ENCODE measurements around the gene RASSF8.
"Not testable (repeated sequence)": the region's sequence is repeated elsewhere in the genome, so short reads cannot be mapped to it uniquely, and the experiment has no call there.

RASSF8 gene

DNA sequence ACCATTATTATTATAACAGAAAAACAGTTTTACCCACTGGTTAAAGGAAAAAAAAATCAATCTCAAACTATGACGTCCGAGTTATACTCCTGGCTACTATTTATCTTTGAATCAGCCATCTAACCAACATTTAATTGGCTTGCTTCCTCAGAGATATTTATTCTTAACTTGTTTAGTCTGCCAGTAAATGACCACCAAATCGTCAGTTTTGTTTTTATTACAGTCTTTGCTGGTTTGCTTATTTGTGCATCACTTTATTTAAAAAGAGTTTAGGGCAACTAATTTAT, 71.2 kb downstream of the RASSF8 start:
- DNase-seq (ENCODE audit: low spot score), result no peak

DNA sequence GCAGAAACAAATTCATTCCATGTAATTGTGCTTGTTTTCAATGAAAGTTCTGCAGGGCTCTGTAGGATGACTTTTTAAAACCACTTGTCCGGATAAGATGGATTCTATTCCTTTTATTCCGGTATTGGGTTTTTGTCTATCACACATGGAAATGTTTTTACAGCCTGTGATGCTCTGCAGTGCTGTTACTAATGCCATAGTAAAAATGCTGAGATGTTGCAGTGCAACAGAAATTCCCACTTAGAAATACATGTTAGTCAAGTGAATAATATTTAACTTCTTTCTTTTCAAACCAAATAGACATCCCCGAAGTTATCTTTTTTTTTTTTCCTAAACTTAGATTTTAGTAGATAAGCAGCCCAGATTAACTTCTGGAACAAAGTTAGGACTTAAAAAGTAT, 71.9 kb downstream of the RASSF8 start:
- no peak for DNase-seq (ENCODE audit: low spot score)

DNA sequence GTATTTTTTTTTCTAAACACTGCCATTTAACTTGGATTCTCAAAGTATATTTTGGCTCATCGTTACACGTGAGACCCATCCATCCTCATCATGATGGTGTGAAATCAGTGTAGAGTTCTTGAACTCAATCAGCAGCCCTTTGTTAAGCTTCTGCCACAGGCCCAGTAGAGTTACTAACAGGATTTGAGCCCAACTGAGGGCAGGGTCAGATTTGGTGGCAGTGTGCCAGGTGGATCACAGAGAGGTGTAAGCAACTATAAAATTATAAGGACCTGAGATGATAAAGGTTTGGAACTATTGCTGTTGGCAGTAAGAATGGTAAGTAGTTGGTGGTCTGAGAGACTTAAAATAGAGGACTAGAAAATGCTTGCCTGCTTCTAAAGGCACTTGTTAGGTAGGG, 72.8 kb downstream of the RASSF8 start:
- no peak for DNase-seq (ENCODE audit: low spot score)

DNA sequence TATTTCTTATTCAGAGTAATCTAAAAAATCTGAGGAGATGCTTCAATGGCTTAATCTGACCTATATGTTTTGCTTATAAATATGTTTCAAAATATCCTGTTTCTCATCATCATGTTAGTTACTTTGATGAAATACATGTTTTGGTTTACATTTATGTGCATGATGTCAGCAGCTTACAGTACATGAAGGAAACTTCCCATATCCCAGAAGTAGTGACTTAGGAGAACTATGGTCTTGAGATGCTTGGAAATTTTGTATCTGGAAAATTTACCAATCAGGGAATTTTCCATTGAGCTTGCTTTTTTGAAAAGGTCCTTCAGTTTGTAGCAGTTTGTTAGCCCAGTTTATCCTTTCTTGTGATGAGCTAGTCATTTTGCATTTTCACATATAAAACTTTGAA, 73.3 kb downstream of the RASSF8 start:
- no peak for DNase-seq (ENCODE audit: low spot score)

DNA sequence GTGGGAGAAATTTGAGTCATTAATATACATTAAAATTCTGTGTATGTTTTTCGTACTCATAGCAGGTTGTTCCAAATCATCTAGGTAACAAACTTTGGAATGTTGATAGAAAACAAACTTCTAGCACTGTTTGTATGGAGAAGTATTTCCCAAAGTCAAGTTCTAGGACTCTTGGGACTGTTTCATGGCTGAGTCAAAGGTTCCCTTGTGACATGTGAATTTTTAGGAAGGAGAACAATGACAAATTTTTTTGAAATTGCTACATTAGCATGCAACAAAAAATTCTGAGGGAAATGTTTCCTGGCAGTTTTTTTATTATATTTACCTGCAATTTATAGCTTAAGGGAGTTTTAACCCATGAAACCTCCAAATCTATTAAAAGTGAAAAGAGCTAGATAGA, 73.8 kb downstream of the RASSF8 start:
- DNase-seq (ENCODE audit: low spot score), result no peak

DNA sequence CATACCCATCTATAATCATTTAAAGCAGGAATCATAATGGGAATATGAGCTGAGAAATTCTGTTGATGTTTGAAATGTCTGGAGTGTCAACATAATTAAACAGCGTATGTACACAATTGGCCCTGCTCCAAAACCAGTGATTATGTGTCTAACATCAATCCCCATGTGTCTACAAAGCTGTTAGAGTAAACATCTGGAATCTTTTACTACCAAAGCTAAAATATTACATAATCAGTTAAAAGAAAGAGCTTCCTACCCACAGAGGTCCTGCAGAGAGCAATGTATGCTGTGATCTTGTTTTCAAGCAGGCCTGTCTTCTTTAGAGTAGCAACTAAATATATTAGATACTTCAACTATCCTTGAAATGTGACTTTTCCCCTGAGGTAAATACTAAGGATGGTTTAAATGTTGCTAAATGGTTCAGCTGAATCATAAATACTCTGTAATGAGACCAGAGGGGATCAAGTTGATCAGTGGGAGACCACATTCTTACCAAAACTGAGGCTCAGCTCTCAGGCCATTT, 74.3 kb downstream of the RASSF8 start:
- DNase-seq (ENCODE audit: low spot score), result peak; percentile 33

DNA sequence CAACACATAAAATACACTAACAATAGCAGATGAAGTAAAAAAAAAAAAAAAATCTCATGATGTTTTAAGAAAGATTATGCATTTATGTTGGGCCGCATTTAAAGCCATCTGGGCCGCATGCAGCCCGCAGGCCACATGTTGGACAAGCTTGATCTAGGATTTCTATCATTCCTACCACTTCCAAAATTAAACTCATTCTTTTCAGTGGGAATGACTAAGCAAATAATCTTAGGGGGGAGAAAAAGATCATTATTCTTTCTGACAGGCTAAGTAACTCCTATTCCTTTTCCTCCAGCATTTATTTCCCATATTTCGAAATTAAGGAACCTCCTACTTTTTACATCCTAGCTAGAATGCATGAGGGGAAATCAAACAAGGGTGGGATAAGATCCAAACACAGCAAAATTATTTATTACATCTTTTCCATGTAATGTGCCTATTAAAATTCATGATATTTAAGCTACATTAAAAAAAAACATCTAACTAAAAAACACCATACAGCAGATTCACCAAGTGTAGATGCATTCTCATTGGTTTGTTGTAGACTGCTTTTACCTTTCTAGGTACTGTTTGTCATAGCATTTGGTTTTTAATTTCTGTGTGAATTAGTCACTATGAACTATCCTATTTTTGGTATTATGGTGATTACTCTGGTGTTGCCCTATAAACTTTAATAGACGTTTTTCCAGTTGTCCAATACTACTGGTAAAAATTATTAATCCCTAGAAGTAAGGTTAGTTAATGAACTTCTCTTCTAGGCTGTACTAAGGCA, 76.1 kb downstream of the RASSF8 start:
- DNase-seq (ENCODE audit: low spot score), result no peak

DNA sequence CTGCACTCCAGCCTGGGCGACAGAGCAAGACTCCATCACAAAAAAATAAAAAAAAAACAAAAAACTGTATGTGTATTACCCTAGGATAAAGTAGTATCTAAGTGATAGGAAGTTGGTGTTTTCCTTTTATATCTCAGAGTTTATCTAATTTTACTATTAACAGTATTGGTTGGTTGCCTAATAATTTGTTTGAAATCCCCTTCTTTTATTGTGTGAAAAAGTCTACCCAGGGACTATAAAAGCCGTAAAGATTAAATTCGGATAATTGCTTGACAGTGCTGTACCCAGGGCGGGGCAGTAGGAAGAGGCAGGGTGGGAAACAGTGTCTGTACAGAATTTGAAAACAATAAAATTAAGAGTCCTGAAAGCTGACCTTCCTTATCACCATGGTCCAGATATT, 78.4 kb downstream of the RASSF8 start:
- DNase-seq (ENCODE audit: low spot score), result no peak

DNA sequence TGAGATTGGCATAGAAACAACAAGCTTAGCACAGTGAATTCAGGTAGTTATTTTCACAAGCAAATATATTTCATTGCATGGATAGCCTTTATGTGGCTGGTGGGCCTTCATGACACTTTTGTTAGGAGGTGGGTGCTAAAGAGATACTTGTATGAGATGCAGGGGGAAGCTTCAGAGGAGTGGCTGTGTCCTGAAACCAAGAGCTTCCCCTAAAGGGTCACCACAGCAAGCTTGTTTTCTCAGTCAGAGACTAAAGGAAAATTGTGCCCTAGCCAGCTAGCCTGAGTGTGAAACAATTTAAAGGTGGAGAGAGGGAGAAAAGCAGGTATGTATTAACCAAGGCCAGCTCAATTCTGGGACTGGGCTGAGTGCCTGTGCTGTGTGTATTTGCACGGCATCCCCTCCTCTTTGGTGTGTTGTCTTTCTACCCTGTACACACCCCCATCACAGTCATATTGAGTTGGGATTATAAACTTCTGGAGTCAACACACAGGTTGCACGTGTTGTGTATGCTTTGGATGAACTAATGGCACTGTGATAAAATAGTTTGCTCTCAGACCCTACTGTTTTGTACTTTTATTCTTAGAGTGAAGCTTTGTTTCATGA, 79.2 kb downstream of the RASSF8 start:
- DNase-seq (ENCODE audit: low spot score), result no peak

DNA sequence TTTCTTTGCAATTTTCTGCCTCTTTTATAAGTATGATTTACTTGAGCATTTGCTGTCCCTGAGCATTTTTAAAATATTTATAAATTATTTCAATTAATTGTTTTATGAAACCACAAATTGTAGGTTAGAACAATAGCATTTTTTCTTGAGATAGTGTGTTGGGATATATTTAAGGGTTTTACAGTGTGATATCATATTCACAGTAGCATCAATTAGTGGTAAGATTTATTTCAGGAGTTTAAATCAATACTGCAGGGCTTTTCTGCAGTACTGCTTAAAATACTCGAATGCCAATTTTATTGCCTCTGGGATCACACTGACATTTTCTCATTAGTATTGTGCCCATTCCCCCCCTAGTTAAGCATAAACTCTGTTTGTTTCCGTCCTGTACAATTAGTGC, 84.2 kb downstream of the RASSF8 start:
- DNase-seq (ENCODE audit: low spot score), result no peak

DNA sequence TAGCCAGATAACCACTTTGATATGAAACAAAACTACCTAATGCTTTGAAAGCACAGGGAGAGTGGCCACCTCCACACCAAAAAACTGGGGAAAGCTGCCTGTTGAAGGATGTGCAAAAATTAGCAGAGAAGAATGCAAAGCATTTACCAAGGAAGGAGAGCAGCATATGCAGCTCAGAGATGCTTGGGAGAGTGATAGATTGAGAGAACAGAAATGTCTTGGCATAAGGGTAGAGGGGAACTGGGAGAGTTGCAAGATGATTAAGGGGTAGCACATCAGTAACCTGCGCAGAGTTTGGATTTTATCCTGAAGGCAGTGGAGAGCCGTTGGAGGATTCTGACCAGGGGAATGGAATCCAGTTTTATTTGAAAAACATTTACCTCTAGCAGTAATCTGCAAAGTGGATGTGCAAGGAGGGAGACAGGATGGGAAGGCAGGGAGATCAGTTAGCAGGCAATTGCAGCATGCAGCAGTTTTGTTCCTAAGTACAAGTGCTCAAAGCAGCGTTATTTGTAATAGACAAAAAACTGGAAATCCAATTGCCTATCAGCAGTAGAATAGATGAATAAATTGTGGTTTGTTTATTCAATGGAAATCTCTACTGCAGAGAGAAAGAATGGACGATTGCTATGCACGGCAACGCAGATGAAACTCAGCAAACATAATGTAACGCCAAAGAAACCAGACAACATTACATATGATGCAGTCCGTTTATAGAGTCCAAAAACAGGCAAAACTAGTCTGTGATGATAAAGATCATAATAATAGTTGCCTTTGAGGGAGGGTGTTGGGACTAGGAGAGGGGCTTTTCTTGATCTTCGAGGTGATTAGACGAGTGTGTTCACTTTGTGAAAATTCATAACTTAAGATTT, 84.9 kb downstream of the RASSF8 start:
- no peak for DNase-seq (ENCODE audit: low spot score)

DNA sequence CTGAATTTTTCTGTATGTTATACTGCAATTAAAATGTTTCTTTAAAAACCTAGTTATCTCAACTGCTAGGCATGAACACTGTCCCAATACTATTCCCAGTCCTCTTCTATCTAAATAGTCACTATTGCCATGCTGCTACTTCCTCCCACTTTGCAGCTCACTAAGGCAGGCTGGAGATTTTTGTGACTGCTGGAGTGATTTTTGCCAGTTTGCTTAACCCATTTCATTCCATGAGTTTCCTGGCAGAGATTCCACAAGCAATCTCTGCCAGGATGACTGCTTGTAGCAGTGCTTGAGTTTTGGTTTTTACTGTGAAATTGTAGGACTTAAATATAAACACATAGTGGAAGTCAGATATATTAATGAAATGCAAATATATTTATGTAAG, 85.5 kb downstream of the RASSF8 start:
- no peak for DNase-seq (ENCODE audit: low spot score)

DNA sequence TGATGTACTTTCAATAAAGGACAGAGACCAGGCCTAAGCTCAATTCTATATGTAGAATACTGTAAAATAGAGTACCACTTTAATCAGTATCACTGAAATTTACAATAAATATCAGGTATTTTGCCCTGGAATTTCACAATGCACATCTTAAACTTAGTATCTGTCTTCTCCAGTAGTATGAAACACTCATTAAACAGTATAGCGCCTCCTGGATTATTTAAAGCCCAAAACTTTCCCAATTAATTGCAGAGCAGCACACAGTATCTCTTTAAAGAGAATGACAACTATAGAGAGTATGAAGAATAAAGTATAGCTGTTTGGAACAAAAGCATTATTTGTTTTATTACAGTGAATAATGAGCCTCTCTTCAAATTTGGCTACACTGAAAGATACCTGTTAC, 86.1 kb downstream of the RASSF8 start:
- DNase-seq (ENCODE audit: low spot score), result no peak

DNA sequence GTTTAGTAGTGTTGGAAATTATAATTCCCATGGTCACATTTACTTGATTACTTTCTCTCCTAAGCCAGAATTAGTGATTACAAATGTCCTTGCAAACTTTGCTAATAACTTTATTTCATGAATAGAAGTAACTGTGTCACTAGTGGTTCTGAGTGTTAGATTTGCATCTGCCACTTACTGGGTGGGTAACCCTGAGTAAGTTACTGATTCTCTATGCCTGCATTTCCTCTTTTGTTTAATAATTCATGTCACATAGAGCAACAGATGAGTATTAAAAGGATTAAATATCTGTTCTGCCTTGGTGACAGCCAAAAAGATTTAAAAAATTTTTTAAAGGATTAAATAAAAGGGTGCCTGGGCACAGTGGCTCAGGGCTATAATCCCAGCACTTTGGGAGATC, 87.7 kb downstream of the RASSF8 start:
- DNase-seq (ENCODE audit: low spot score), result no peak

DNA sequence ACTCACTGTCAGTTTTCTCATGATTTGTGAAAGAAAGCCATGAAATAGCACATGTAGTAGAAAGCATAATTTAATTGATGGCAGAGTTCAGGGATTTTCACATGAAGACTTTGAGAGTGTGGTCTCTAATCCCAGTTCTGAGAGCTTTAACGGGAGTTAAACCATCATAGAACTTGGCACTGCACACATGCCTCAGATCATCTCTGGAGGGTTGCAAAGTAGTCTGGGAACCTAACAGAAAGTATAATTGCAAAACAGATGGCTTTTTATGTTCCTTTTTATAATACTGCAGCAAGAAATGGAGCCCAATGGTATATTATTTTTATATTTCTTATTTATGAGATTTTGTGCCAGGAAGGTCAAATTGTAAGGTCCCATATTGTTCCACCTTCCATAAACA, 88.4 kb downstream of the RASSF8 start:
- no peak for DNase-seq (ENCODE audit: low spot score)

DNA sequence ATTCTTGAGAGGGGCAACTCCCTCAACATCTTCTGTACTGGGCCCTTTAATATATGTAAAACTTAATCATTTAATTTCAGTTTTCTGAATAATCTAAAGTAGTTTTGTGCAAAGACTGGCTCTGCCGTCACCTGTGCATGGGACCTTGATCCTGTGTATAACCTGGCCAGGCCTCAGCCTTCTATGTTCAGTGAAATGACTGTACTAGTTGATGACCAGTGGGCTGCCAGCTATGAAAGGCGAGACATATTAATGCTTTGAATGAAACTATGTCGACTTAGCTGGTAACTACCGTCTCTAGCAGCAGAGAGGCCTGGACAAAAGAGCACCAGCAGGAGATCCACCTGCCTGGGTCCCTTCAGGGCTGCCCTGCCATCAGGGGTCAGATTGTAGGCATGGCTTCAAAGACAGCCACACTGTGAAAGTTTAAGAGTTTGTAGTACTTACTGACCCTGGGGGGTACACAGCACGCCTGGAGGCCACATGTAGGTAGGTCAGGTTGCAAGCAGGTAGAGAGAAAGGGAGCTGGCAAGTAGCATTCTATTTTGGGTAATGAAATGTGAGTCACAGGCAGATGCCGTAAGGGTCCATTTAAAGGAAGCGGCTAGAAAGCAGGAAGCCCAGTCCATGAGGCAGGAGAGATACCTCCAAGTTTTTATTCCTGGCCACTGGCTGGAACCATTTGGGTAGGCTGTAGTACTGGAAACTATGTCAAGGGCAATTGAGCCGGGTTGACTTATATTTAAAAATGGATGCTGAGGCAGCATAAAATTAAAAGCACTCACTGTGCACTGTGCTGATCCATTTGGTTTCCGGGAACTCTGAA, 89.1 kb downstream of the RASSF8 start:
- DNase-seq (ENCODE audit: low spot score), result no peak

DNA sequence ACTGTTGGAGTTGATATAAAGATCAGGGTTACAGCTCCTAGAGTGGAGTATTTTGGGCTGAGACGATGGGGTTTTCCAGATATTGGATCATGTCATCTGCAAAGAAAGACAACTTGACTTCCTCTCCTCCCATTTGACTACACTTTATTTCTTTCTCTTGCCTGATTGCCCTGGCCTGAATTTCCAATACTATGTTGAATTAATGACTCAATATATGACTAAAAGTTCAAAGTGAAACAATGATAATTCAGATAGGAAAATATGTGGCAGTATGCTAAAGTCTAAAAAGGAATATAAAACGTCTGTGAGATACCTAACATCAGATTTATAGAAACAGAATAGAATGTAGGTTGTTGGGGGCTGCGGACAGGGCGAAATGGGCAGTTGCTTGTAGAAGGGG, 94.2 kb downstream of the RASSF8 start:
- DNase-seq (ENCODE audit: low spot score), result no peak

DNA sequence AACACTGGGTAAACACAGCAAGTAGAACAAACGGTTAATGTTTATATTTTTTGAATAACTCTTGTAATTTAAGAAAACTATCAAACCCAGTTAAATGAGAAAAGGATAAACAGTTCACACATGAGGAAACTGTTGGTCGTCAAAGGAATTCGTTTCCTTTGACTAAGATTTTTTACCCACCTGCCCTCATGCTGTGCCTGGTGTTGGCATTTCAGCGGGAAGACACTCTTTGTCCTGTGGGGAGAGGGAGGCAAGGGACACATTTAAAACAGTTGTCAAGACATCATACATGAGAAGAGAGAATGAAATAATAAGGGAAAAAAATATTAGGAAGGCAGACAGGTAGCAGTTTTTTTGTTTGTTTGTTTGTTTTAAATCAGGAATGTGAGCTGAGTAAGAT, 95.9 kb downstream of the RASSF8 start:
- DNase-seq (ENCODE audit: low spot score), result no peak

DNA sequence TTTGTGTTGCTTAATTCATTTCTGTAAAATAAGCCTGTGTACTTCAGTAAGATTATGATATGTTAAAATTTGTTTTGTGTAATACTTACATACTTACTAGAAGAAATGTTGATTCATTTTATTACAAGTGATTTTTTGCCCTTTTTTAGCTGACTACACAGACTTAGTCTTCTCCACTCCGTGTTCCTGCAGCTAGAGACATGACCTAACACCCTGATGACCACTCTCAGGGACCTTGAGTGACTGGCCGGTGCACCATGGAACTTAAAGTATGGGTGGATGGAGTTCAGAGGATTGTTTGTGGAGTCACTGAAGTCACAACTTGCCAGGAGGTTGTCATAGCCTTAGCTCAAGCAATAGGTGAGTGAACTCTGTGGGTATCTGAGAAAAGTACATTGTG, 96.6 kb downstream of the RASSF8 start:
- no peak for DNase-seq (ENCODE audit: low spot score)

DNA sequence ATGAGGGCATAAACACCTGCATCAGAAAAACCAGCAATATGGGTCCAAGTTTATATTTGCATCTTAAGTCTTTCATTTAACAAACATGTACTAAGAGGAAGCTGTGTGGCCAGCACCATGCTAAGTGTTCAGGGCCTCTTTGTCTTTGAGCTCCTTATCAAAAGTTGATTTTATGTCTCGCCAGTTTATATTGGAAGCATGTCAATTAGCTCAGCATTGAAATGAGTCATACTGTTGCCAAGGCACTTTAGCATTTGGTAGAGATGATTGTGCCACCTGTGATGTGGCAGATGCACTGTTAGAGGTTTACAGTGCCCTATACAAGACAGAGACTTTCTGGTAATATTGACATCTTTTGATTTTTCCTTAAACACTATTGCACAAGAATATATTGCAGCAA, 97.9 kb downstream of the RASSF8 start:
- DNase-seq (ENCODE audit: low spot score), result peak; percentile 40

DNA sequence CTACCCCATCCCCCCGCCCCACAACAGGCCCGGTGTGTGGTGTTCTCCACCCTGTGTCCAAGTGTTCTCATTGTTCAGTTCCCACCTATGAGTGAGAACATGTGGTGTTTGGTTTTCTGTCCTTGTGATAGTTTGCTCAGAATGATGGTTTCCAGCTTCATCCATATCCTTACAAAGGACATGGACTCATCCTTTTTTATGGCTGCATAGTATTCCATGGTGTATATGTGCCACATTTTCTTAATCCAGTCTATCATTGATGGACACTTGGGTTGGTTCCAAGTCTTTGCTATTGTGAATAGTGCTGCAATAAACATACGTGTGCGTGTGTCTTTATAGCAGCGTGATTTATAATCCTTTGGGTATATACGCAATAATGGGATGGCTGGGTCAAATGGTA, 98.8 kb downstream of the RASSF8 start:
- DNase-seq (ENCODE audit: low spot score), result not testable (repeated sequence)

DNA sequence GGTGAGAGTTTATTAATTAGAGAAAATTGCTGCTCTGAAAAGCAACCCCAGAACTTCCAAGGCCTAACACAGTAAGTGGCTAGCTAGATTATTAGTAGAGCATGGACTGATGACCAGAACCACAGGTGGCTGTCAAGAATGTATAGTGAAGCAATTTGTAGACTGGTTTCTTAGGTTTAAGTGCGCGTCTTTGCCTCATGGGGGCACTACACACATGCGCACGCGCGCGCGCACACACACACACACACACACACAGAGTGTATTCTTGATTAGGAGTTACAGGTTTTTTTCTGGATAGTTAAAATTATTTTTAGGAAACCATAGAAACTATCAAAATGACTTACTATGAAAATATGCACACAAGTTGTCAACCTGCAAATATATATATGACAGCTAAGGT, 99.8 kb downstream of the RASSF8 start:
- no peak for DNase-seq (ENCODE audit: low spot score)
